HCT116 (cell line): ENCODE measurements around the gene CAPG.

Source experiments
- CEBPB ChIP-seq: IDR thresholded peaks from 2 replicates; pipeline ENCODE4 v1.6.1; 2012; ENCODE audit warnings: low read depth
- ELF1 ChIP-seq: IDR thresholded peaks from 2 replicates; pipeline ENCODE4 v1.6.1; 2012; ENCODE audit warnings: low read depth, borderline replicate concordance
- EZH2phosphoT487 ChIP-seq: fragments of 200-600 bp; IDR thresholded peaks from 2 replicates; pipeline ENCODE4 v1.6.1; 2018; ENCODE audit warnings: antibody characterized with exemption, borderline replicate concordance
- JUND ChIP-seq: IDR thresholded peaks from 2 replicates; pipeline ENCODE4 v1.6.1; 2012
- POLR2A ChIP-seq: IDR thresholded peaks from 2 replicates; pipeline ENCODE4 v1.7.0; 2011; ENCODE audit warnings: borderline replicate concordance; ENCODE audit not compliant: insufficient read depth, insufficient read length; ENCODE audit errors: extremely low read depth
- POLR2AphosphoS5 ChIP-seq: IDR thresholded peaks from 2 replicates; pipeline ENCODE4 v1.6.1; 2011; ENCODE audit warnings: mild to moderate bottlenecking, low read depth, low read length, moderate library complexity
- RAD21 ChIP-seq: IDR thresholded peaks from 2 replicates; pipeline ENCODE4 v1.6.1; 2012; ENCODE audit warnings: low read depth, mild to moderate bottlenecking
- TF ChIP-seq, protein P1 (sequence below): IDR thresholded peaks from 2 replicates; pipeline ENCODE4 v1.6.1; 2012
- TF ChIP-seq, protein P2 (sequence below), 3 experiments: fragments of 200-600 bp in 1 of 3; sonication (generic) in 1 of 3; IDR thresholded peaks in 2 of 3; conservative IDR thresholded peaks in 1 of 3; 2 replicates each; pipeline ENCODE4 v1.5.1; 2012 to 2017; ENCODE audit warnings: low read depth in 2 of 3, low read length in 2 of 3, antibody characterized with exemption in 1 of 3, borderline replicate concordance in 1 of 3, control low read depth in 1 of 3, mild to moderate bottlenecking in 1 of 3, mixed read lengths in 1 of 3, mixed run types in 1 of 3, moderate library complexity in 1 of 3; ENCODE audit not compliant: insufficient read depth in 1 of 3
- TF ChIP-seq, protein P3 (sequence below): IDR thresholded peaks from 2 replicates; pipeline ENCODE4 v1.6.1; 2011; ENCODE audit warnings: mild to moderate bottlenecking, low read length, moderate library complexity; ENCODE audit not compliant: insufficient replicate concordance; ENCODE audit errors: extremely low read depth

DNA sequence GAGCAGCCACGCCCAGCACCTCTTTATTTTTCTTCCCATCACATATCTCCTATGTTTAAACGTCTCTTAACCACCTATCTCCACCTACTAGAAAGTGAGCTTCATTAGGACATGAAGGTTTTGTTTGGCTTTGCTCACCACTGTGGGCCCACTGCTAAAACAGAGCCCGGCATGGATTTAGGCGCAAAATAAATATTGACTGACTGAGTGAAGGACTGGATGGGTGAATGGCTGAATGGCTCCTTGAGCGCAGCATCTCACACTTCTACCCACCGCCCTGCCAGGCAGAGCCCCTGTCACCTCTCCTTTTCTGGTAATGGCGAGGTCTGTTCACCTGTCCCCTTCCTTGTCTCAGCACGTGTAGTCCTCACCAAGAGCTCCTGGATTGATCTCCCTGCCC lies 10.1 kb downstream of the CAPG start:
- no peak for TF ChIP-seq ELF1
- no peak for TF ChIP-seq POLR2A
- TF ChIP-seq, protein P1, sequence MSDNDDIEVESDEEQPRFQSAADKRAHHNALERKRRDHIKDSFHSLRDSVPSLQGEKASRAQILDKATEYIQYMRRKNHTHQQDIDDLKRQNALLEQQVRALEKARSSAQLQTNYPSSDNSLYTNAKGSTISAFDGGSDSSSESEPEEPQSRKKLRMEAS = no peak
- TF ChIP-seq, protein P2, sequence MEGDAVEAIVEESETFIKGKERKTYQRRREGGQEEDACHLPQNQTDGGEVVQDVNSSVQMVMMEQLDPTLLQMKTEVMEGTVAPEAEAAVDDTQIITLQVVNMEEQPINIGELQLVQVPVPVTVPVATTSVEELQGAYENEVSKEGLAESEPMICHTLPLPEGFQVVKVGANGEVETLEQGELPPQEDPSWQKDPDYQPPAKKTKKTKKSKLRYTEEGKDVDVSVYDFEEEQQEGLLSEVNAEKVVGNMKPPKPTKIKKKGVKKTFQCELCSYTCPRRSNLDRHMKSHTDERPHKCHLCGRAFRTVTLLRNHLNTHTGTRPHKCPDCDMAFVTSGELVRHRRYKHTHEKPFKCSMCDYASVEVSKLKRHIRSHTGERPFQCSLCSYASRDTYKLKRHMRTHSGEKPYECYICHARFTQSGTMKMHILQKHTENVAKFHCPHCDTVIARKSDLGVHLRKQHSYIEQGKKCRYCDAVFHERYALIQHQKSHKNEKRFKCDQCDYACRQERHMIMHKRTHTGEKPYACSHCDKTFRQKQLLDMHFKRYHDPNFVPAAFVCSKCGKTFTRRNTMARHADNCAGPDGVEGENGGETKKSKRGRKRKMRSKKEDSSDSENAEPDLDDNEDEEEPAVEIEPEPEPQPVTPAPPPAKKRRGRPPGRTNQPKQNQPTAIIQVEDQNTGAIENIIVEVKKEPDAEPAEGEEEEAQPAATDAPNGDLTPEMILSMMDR (IDR thresholded peaks at IDR 0.05 in 2 of 3, conservative IDR thresholded peaks at IDR 0.05 in 1 of 3; ENCODE audit: borderline replicate concordance in 1 of 3, insufficient read depth in 1 of 3, low read depth in 2 of 3, low read length in 2 of 3) = no peak
- no peak for TF ChIP-seq EZH2phosphoT487
- TF ChIP-seq, protein P3, sequence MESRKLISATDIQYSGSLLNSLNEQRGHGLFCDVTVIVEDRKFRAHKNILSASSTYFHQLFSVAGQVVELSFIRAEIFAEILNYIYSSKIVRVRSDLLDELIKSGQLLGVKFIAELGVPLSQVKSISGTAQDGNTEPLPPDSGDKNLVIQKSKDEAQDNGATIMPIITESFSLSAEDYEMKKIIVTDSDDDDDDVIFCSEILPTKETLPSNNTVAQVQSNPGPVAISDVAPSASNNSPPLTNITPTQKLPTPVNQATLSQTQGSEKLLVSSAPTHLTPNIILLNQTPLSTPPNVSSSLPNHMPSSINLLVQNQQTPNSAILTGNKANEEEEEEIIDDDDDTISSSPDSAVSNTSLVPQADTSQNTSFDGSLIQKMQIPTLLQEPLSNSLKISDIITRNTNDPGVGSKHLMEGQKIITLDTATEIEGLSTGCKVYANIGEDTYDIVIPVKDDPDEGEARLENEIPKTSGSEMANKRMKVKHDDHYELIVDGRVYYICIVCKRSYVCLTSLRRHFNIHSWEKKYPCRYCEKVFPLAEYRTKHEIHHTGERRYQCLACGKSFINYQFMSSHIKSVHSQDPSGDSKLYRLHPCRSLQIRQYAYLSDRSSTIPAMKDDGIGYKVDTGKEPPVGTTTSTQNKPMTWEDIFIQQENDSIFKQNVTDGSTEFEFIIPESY = no peak
- TF ChIP-seq POLR2AphosphoS5 = no peak
- TF ChIP-seq CEBPB = no peak
- no peak for TF ChIP-seq RAD21
- TF ChIP-seq JUND = no peak
